KMS-11 (cell line): ENCODE measurements around the gene GABBR2.

Source experiments
- H2AFZ ChIP-seq: fragments of 200-600 bp; sonication (generic); 2 replicates; pipeline ENCODE4 v1.6.1; 2016; ENCODE audit warnings: antibody characterized with exemption, mixed run types, low read depth
- H3K27ac ChIP-seq: fragments of 200-600 bp; sonication (generic); 2 replicates; pipeline ENCODE4 v1.6.1; 2016; ENCODE audit warnings: mild to moderate bottlenecking, mixed run types
- H3K27me3 ChIP-seq: fragments of 200-600 bp; sonication (generic); 2 replicates; pipeline ENCODE4 v1.6.1; 2017; ENCODE audit warnings: mild to moderate bottlenecking, low read depth, mixed run types, moderate library complexity; ENCODE audit not compliant: insufficient read depth
- H3K36me3 ChIP-seq: fragments of 200-600 bp; sonication (generic); 2 replicates; pipeline ENCODE4 v1.6.1; 2017; ENCODE audit warnings: mild to moderate bottlenecking, mixed run types; ENCODE audit not compliant: insufficient read depth
- H3K4me1 ChIP-seq: fragments of 200-600 bp; sonication (generic); 2 replicates; pipeline ENCODE4 v1.6.1; 2016; ENCODE audit warnings: mild to moderate bottlenecking, low read depth, mixed run types; ENCODE audit not compliant: poor library complexity, severe bottlenecking
- H3K4me2 ChIP-seq: fragments of 200-600 bp; sonication (generic); 2 replicates; pipeline ENCODE4 v1.7.0; 2016; ENCODE audit warnings: mild to moderate bottlenecking, mixed run types
- H3K4me3 ChIP-seq: fragments of 200-600 bp; sonication (generic); IDR thresholded peaks from 2 replicates; pipeline ENCODE4 v1.6.1; 2017; ENCODE audit warnings: low read depth, low read length, mixed read lengths; ENCODE audit not compliant: insufficient read depth
- H3K79me2 ChIP-seq: fragments of 200-600 bp; sonication (generic); 2 replicates; pipeline ENCODE4 v1.6.1; 2016; ENCODE audit warnings: low read depth, mixed run types; ENCODE audit not compliant: insufficient read depth
- H3K9ac ChIP-seq: fragments of 200-600 bp; sonication (generic); 2 replicates; pipeline ENCODE4 v1.6.1; 2016; ENCODE audit warnings: mild to moderate bottlenecking, mixed run types
- H4K20me1 ChIP-seq: fragments of 200-600 bp; sonication (generic); 2 replicates; pipeline ENCODE4 v1.6.1; 2016; ENCODE audit warnings: mild to moderate bottlenecking, mixed run types; ENCODE audit not compliant: insufficient read depth
- TF ChIP-seq, protein P1 (sequence below): fragments of 200-600 bp; sonication (generic); conservative IDR thresholded peaks from 2 replicates; pipeline ENCODE4 v1.6.1; 2017; ENCODE audit warnings: low read depth, mild to moderate bottlenecking, antibody characterized with exemption, low read length, moderate library complexity, mixed read lengths

Gene GABBR2

DNA sequence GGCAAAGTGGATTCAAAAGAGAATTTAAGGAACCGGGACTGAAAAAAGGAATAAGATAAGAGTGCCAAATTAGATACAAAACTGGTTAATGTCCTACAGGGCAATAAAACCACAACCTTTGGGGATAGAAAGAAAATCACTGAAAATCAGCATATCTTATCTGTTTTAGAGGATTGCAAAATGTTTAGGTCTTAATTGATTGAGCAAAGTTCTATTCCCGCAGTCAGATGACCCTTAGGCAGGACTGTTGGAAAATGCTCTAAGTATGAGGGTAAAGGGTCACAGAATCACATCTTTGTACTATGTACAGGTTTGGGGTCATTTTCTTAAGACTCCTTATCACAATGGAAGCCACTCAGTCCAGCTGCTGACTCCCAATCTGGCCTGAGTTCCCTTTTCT is 129.0 kb downstream of the GABBR2 start:
- Histone ChIP-seq H4K20me1 (no peaks in the 10 kb centered on the region), H3K9ac (no peak overlapping the region), H3K36me3 (no peaks in the 10 kb centered on the region), H3K4me2 (no peak overlapping the region), H3K27me3 (no peaks in the 10 kb centered on the region), H3K79me2 (no peaks in the 10 kb centered on the region), H2AFZ (no peak overlapping the region), H3K4me3 (no peak overlapping the region), H3K27ac (no peak overlapping the region), H3K4me1 (peaks cover 18% of the 10 kb centered on the region)
- TF ChIP-seq, protein P1, sequence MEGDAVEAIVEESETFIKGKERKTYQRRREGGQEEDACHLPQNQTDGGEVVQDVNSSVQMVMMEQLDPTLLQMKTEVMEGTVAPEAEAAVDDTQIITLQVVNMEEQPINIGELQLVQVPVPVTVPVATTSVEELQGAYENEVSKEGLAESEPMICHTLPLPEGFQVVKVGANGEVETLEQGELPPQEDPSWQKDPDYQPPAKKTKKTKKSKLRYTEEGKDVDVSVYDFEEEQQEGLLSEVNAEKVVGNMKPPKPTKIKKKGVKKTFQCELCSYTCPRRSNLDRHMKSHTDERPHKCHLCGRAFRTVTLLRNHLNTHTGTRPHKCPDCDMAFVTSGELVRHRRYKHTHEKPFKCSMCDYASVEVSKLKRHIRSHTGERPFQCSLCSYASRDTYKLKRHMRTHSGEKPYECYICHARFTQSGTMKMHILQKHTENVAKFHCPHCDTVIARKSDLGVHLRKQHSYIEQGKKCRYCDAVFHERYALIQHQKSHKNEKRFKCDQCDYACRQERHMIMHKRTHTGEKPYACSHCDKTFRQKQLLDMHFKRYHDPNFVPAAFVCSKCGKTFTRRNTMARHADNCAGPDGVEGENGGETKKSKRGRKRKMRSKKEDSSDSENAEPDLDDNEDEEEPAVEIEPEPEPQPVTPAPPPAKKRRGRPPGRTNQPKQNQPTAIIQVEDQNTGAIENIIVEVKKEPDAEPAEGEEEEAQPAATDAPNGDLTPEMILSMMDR, result no peak

DNA sequence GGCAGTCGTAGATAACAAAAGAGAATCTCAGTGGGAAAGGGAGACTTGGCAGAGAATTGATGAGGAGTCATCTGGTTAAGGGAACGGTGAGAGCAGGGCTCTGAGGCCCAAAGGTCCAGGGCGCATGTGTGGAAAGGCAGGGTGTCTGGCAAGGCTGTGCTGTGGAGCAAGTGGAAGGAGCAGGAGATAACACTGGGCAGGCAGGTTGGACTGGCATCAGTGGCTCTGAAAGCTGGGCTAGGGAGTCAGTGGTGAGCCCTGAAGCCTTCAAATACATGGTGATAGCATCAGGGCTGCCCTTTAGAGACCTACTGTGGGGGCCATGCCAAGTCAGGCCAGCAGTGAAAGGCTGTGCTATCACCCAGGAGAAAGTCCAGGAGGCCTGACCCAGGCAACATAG is 131.3 kb downstream of the GABBR2 start:
- Histone ChIP-seq H3K4me2 (no peak overlapping the region), H3K79me2 (no peaks in the 10 kb centered on the region), H3K27ac (no peak overlapping the region), H3K4me3 (no peak overlapping the region), H3K9ac (no peak overlapping the region), H3K36me3 (no peaks in the 10 kb centered on the region), H4K20me1 (no peaks in the 10 kb centered on the region), H3K27me3 (no peaks in the 10 kb centered on the region), H3K4me1 (peaks cover 28% of the 10 kb centered on the region), H2AFZ (no peak overlapping the region)
- TF ChIP-seq, protein P1, result no peak

DNA sequence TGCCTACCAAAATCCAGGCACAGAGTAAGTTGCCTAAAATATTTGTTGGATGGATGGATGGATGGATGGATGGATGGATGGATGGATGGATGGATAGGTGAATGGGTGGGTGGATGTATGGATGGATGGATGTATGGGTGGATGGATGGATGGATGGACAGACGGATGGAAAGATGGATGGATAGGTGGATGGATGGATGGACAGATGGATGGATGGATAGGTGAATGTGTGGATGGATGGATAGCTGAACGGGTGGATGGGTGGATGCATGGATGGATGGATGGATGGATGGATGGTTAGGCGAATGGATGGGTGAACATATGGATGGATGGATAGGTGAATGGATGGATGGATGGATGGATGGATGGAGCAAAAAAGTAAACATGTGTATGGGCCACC is 131.9 kb downstream of the GABBR2 start:
- no peaks in the 10 kb centered on the region for H4K20me1 ChIP-seq
- no peak overlapping the region for H3K9ac ChIP-seq
- H3K27me3 ChIP-seq, result no peaks in the 10 kb centered on the region
- no peak overlapping the region for H2AFZ ChIP-seq
- H3K4me3 ChIP-seq, result no peak overlapping the region
- no peak overlapping the region for H3K4me2 ChIP-seq
- no peaks in the 10 kb centered on the region for H3K36me3 ChIP-seq
- H3K4me1 ChIP-seq, result peaks cover 28% of the 10 kb centered on the region
- TF ChIP-seq, protein P1, result no peak
- no peak overlapping the region for H3K27ac ChIP-seq
- H3K79me2 ChIP-seq, result no peaks in the 10 kb centered on the region

- no peaks in the 10 kb centered on the region for H3K27me3 ChIP-seq
- peak overlapping the region; percentile 62; the same call in 1 of the 2 replicates for H3K9ac ChIP-seq
- H3K4me3 ChIP-seq, result no peak overlapping the region
- no peaks in the 10 kb centered on the region for H4K20me1 ChIP-seq
- no peaks in the 10 kb centered on the region for H3K79me2 ChIP-seq
- peak overlapping the region; percentile 55; the same call in 1 of the 2 replicates for H2AFZ ChIP-seq
- peaks cover 28% of the 10 kb centered on the region for H3K4me1 ChIP-seq
- TF ChIP-seq, protein P1, result no peak
- H3K36me3 ChIP-seq, result no peaks in the 10 kb centered on the region
- peak overlapping the region; percentile 65 for H3K4me2 ChIP-seq
- no peak overlapping the region for H3K27ac ChIP-seq
Measured at GRCh38 chr9:98576354-98576753, 132.4 kb downstream of the GABBR2 start.
